Gastrocnemius medialis (tissue), 4 donors: Measurements from ENCODE around the gene RERE.

Source experiments
- CTCF ChIP-seq, 5 experiments: fragments of 450-650 bp in 3 of 5; fragments of 200-600 bp in 2 of 5; sonication (generic) in 2 of 5; IDR thresholded peaks in 4 of 5; conservative IDR thresholded peaks in 1 of 5; 1 replicate in 4 of 5; 2 replicates in 1 of 5; pipeline ENCODE4 v1.5.1; 2016 to 2019; ENCODE audit warnings: antibody characterized with exemption in 5 of 5, mild to moderate bottlenecking in 3 of 5, moderate library complexity in 3 of 5
- POLR2A ChIP-seq, 2 donors: fragments of 450-650 bp; IDR thresholded peaks; one replicate each; pipeline ENCODE4 v1.6.1; 2017; ENCODE audit warnings: antibody characterized with exemption in 2 of 2, mild to moderate bottlenecking in 2 of 2, moderate library complexity in 2 of 2

GRCh38 chr1:8370905-8371315 is 446.5 kb downstream of the RERE start:
- peak in 1 of 2 donors; percentile 59 for TF ChIP-seq POLR2A (IDR thresholded peaks at IDR 0.05)
- TF ChIP-seq CTCF (IDR thresholded peaks at IDR 0.05 in 4 of 5, conservative IDR thresholded peaks at IDR 0.05 in 1 of 5) = no peak
